ENCODE data around the gene TYRP1.

GRCh38 chr9:12759761-12760160, 66.6 kb downstream of the TYRP1 start:
- no peak for TF ChIP-seq CTCF (IDR thresholded peaks at IDR 0.05)
- no peak for TF ChIP-seq POLR2A (IDR thresholded peaks at IDR 0.05)
- TF ChIP-seq EP300 (IDR thresholded peaks at IDR 0.05), result no peak
- TF ChIP-seq POLR2AphosphoS5 (IDR thresholded peaks at IDR 0.05), result no peak

All from sigmoid colon (tissue), 4 donors.